GM20000 (cell line): ENCODE measurements around the gene IMMT.
"Not testable (repeated sequence)": the region's sequence is repeated elsewhere in the genome, so short reads cannot be mapped to it uniquely, and the experiment has no call there.

ENCODE experiments used
- DNase-seq: peaks from one replicate; pipeline ENCODE4 v3.0.0; 2012; ENCODE audit warnings: low spot score
- CTCF ChIP-seq: IDR thresholded peaks from 2 replicates; pipeline ENCODE4 v1.5.1; 2012; ENCODE audit warnings: mild to moderate bottlenecking, control low read depth; ENCODE audit errors: extremely low read depth, missing control alignments

The IMMT gene

GRCh38 chr2:86232373-86232784 is 37.1 kb upstream of the IMMT start:
- no peak for TF ChIP-seq CTCF
- DNase-seq: no peak

GRCh38 chr2:86231680-86232372 is 36.6 kb upstream of the IMMT start:
- DNase-seq: no peak
- no peak for TF ChIP-seq CTCF

- no peak for TF ChIP-seq CTCF
- DNase-seq: no peak
Measured at GRCh38 chr2:86230961-86231360, 35.7 kb upstream of the IMMT start.

- no peak for TF ChIP-seq CTCF
Measured at GRCh38 chr2:86229221-86229620, 34.0 kb upstream of the IMMT start.

DNA sequence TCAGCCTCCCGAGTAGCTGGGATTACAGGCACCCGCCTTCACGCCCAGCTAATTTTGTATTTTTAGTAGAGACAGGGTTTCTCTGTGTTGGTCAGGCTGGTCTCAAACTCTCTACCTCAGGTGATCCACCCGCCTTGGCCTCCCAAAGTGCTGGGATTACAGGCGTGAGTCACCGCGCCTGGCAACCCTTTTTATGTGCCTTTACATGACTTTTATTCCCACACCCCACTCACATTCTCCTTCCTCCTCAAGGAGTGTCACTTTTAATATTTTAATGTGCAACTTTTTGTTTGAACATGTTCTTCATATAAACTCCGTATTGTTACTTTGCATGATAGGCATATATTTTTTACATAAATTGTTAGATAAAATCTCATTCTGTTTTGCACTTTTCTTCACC is 33.3 kb upstream of the IMMT start:
- not testable (repeated sequence) for DNase-seq

More at GRCh38 chr2:86229221-86229620, 34.0 kb upstream of the IMMT start:
- DNase-seq: no peak

DNA sequence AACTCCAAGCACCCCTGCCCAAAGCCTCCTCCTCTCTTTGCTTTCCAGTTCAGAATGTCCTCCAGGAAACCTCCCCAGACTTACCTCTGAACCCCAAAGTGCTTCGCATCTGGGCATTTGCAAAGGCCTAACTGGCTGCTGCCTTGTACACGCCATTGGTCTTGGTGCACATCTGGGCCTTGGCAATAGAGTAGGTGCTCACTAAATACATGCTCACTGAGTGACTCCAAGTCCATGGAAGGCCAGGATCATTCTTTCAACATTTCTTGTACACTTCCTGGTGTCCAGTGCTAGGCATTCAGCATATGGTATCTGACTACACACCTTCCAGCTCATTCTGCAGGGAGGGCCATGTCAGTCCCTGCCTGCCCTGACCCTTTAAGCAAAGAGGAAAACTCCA is 32.4 kb upstream of the IMMT start:
- TF ChIP-seq CTCF: no peak
- no peak for DNase-seq

- TF ChIP-seq CTCF: no peak
- DNase-seq: no peak
Measured at GRCh38 chr2:86226636-86227520, 31.6 kb upstream of the IMMT start.
